ENCODE results near the gene ATAD2B.

DNA sequence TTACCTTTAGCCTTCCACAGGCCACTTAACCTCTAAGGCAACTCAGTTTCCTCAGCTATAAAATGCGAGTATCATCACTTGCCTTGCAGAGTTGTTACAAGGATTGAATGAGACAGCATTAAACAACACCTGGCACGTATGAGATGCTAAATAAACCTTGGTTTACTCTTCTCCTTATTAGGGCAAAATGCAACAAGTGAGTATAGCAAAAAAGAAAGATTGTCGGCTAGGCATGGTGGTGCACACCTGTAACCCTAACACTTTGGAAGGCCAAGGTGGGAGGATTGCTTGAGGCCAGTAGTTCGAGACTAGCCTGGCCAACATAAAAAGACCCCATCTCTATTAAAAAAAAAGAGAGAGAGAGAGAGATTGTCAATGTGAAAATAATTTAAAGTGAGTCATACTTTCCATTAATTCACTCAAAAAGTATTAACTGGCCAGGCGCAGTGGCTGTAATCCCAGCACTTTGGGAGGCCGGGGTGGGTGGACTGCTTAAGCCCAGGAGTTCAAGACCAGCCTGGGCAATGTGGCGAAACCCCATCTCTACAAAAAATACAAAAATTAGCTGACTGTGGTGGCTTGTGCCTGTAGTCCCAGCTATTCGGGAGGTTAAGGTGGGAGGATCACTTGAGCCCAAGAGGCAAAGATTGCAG, 8.0 kb downstream of the ATAD2B start:
- TF ChIP-seq EZH2 (IDR thresholded peaks at IDR 0.05; ENCODE audit: insufficient read depth, poor library complexity, severe bottlenecking): no peak
- TF ChIP-seq EZH2phosphoT487 (IDR thresholded peaks at IDR 0.05; ENCODE audit: insufficient read depth, low read depth): no peak
